HepG2 (cell line): ENCODE results near the gene GFER. TPM values are rescaled to one million over a fixed set of nuclear protein-coding genes. Genes with fewer than 3 reads are reported as not detected.

Experiments used
- CBX5 ChIP-seq: sonication (generic); formaldehyde crosslinking; IDR thresholded peaks from 2 replicates; pipeline ENCODE4 v1.4.0; 2020; ENCODE audit warnings: missing genetic modification reagents, borderline replicate concordance
- GTF2F1 ChIP-seq: fragments of 150-350 bp; IDR thresholded peaks from 2 replicates; pipeline ENCODE4 v1.6.1; 2014; ENCODE audit warnings: low read length
- HOXA5 ChIP-seq: sonication (generic); formaldehyde crosslinking; IDR thresholded peaks from 2 replicates; pipeline ENCODE4 v1.4.0; 2020; ENCODE audit warnings: missing genetic modification reagents
- LCORL ChIP-seq, 2 experiments: fragments of 450-650 bp in 1 of 2; sonication (generic) in 1 of 2; formaldehyde crosslinking in 1 of 2; IDR thresholded peaks; 2 replicates each; pipeline versions ENCODE4 v1.5.0 to v1.6.1; 2017 to 2020; ENCODE audit warnings: antibody characterized with exemption in 1 of 2, missing genetic modification reagents in 1 of 2
- NONO ChIP-seq, 2 experiments: fragments of 450-650 bp in 1 of 2; sonication (generic) in 1 of 2; formaldehyde crosslinking in 1 of 2; IDR thresholded peaks in 1 of 2; conservative IDR thresholded peaks in 1 of 2; 2 replicates each; pipeline versions ENCODE4 v1.6.1 to v1.8.0; 2017 to 2022; ENCODE audit warnings: mild to moderate bottlenecking in 1 of 2, missing genetic modification reagents in 1 of 2, moderate library complexity in 1 of 2
- NR2C2 ChIP-seq: sonication (generic); formaldehyde crosslinking; IDR thresholded peaks from 2 replicates; pipeline ENCODE4 v1.4.0; 2020; ENCODE audit warnings: missing genetic modification reagents, mild to moderate bottlenecking, moderate library complexity, borderline replicate concordance
- RBM22 ChIP-seq: fragments of 200-400 bp; formaldehyde crosslinking; optimal IDR thresholded peaks from 2 replicates; pipeline ENCODE3; 2017; ENCODE audit warnings: mild to moderate bottlenecking, low read length, moderate library complexity
- SSRP1 ChIP-seq: IDR thresholded peaks from 2 replicates; pipeline ENCODE4 v1.6.1; 2016; ENCODE audit warnings: control low read depth
- ZBTB7A ChIP-seq: sonication (generic); formaldehyde crosslinking; IDR thresholded peaks from 2 replicates; pipeline ENCODE4 v1.8.0; 2022; ENCODE audit warnings: mild to moderate bottlenecking, missing genetic modification reagents
- ZBTB7B ChIP-seq: sonication (generic); formaldehyde crosslinking; IDR thresholded peaks from 2 replicates; pipeline ENCODE4 v1.4.0; 2020; ENCODE audit warnings: missing genetic modification reagents
- ZBTB8A ChIP-seq: sonication (generic); formaldehyde crosslinking; IDR thresholded peaks from 2 replicates; pipeline ENCODE4 v1.4.0; 2020; ENCODE audit warnings: mild to moderate bottlenecking, low read depth, missing genetic modification reagents, borderline replicate concordance
- ZC3H13 ChIP-seq: sonication (generic); formaldehyde crosslinking; IDR thresholded peaks from 2 replicates; pipeline ENCODE4 v1.8.1; 2023; ENCODE audit warnings: mild to moderate bottlenecking, missing genetic modification reagents, moderate library complexity
- ZNF101 ChIP-seq: sonication (generic); formaldehyde crosslinking; IDR thresholded peaks from 2 replicates; pipeline ENCODE4 v1.4.0; 2020; ENCODE audit warnings: mild to moderate bottlenecking, low read depth, missing genetic modification reagents, borderline replicate concordance
- ZNF180 ChIP-seq: sonication (generic); formaldehyde crosslinking; IDR thresholded peaks from 2 replicates; pipeline ENCODE4 v1.4.0; 2020; ENCODE audit warnings: low read depth, missing genetic modification reagents, borderline replicate concordance
- ZNF3 ChIP-seq: IDR thresholded peaks from 2 replicates; pipeline ENCODE4 v1.7.0; 2017; ENCODE audit warnings: inconsistent platforms
- ZNF333 ChIP-seq: sonication (generic); formaldehyde crosslinking; IDR thresholded peaks from 2 replicates; pipeline ENCODE4 v1.4.0; 2020; ENCODE audit warnings: mild to moderate bottlenecking, missing genetic modification reagents, borderline replicate concordance
- ZNF577 ChIP-seq: sonication (generic); formaldehyde crosslinking; IDR thresholded peaks from 2 replicates; pipeline ENCODE4 v1.4.0; 2020; ENCODE audit warnings: mild to moderate bottlenecking, low read depth, missing genetic modification reagents, borderline replicate concordance
- ZNF713 ChIP-seq: sonication (generic); formaldehyde crosslinking; IDR thresholded peaks from 2 replicates; pipeline ENCODE4 v1.4.0; 2020; ENCODE audit warnings: mild to moderate bottlenecking, missing genetic modification reagents
- ZNF75D ChIP-seq: sonication (generic); formaldehyde crosslinking; IDR thresholded peaks from 2 replicates; pipeline ENCODE4 v1.8.1; 2023; ENCODE audit warnings: missing genetic modification reagents, mild to moderate bottlenecking, borderline replicate concordance
- ZNF770 ChIP-seq: sonication (generic); formaldehyde crosslinking; IDR thresholded peaks from 2 replicates; pipeline ENCODE4 v1.5.0; 2020; ENCODE audit warnings: mild to moderate bottlenecking, missing genetic modification reagents
- polyA plus RNA-seq, 8 experiments: library from polyadenylated mRNA; depleted of rRNA in 3 of 8; stranded (reverse) in 7 of 8; unstranded in 1 of 8; fragments of >200 nt; fragmentation: Illumina TruSeq in 4 of 8; extraction: Trizol in 4 of 8; gene quantifications; 2 replicates each; pipeline versions ENCODE4 v1.2.1 to v1.2.3, GENCODE V29; 2011 to 2016; ENCODE audit warnings: low read depth in 4 of 8, missing spikeins in 1 of 8, mixed read lengths in 1 of 8; ENCODE audit not compliant: insufficient read depth in 1 of 8
- total RNA-seq, 5 experiments: library from RNA; depleted of rRNA; stranded (reverse); fragments of >200 nt; fragmentation: Illumina TruSeq; extraction: Trizol; gene quantifications; 2 replicates each; pipeline ENCODE4 v1.2.3, GENCODE V29; 2016; ENCODE audit warnings: low read depth in 1 of 5
- TF ChIP-seq, protein P1 (sequence below): sonication (generic); formaldehyde crosslinking; IDR thresholded peaks from 2 replicates; pipeline ENCODE4 v1.4.0; 2020; ENCODE audit warnings: missing genetic modification reagents, borderline replicate concordance
- TF ChIP-seq, protein P2 (sequence below): sonication (generic); formaldehyde crosslinking; IDR thresholded peaks from 2 replicates; pipeline ENCODE4 v1.5.0; 2020; ENCODE audit warnings: missing genetic modification reagents
- TF ChIP-seq, protein P3 (sequence below): IDR thresholded peaks from 2 replicates; pipeline ENCODE4 v1.6.1; 2016; ENCODE audit warnings: missing genetic modification reagents, missing compliant biosample characterization

GFER gene
- total and polyA plus RNA-seq, 2 of the 13 experiments (the other 11 are each of a cell fraction or from before 2014, with no cell fraction given) = 28.6 to 71.7 TPM

- TF ChIP-seq NONO (IDR thresholded peaks at IDR 0.05) = no peak
- TF ChIP-seq NONO (CRISPR knock-in tag; conservative IDR thresholded peaks at IDR 0.05) = no peak
- peak; percentile 98 for TF ChIP-seq ZNF3 (CRISPR knock-in tag)
- no peak for TF ChIP-seq ZC3H13
- TF ChIP-seq, protein P1, sequence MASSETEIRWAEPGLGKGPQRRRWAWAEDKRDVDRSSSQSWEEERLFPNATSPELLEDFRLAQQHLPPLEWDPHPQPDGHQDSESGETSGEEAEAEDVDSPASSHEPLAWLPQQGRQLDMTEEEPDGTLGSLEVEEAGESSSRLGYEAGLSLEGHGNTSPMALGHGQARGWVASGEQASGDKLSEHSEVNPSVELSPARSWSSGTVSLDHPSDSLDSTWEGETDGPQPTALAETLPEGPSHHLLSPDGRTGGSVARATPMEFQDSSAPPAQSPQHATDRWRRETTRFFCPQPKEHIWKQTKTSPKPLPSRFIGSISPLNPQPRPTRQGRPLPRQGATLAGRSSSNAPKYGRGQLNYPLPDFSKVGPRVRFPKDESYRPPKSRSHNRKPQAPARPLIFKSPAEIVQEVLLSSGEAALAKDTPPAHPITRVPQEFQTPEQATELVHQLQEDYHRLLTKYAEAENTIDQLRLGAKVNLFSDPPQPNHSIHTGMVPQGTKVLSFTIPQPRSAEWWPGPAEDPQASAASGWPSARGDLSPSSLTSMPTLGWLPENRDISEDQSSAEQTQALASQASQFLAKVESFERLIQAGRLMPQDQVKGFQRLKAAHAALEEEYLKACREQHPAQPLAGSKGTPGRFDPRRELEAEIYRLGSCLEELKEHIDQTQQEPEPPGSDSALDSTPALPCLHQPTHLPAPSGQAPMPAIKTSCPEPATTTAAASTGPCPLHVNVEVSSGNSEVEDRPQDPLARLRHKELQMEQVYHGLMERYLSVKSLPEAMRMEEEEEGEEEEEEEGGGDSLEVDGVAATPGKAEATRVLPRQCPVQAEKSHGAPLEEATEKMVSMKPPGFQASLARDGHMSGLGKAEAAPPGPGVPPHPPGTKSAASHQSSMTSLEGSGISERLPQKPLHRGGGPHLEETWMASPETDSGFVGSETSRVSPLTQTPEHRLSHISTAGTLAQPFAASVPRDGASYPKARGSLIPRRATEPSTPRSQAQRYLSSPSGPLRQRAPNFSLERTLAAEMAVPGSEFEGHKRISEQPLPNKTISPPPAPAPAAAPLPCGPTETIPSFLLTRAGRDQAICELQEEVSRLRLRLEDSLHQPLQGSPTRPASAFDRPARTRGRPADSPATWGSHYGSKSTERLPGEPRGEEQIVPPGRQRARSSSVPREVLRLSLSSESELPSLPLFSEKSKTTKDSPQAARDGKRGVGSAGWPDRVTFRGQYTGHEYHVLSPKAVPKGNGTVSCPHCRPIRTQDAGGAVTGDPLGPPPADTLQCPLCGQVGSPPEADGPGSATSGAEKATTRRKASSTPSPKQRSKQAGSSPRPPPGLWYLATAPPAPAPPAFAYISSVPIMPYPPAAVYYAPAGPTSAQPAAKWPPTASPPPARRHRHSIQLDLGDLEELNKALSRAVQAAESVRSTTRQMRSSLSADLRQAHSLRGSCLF (CRISPR knock-in tag) = no peak
- no peak for TF ChIP-seq LCORL (IDR thresholded peaks at IDR 0.05)
- TF ChIP-seq LCORL (CRISPR knock-in tag; IDR thresholded peaks at IDR 0.05) = no peak
- TF ChIP-seq ZBTB7B (CRISPR knock-in tag) = no peak
- no peak for TF ChIP-seq NR2C2 (CRISPR knock-in tag)
- no peak for TF ChIP-seq GTF2F1
- no peak for TF ChIP-seq ZBTB8A (CRISPR knock-in tag)
- TF ChIP-seq ZNF333 = no peak
- no peak for TF ChIP-seq ZNF577 (CRISPR knock-in tag)
- TF ChIP-seq RBM22 = no peak
- no peak for TF ChIP-seq ZNF101 (CRISPR knock-in tag)
- no peak for TF ChIP-seq SSRP1 (CRISPR knock-in tag)
- TF ChIP-seq HOXA5 (CRISPR knock-in tag) = no peak
- TF ChIP-seq ZNF75D = no peak
- no peak for TF ChIP-seq CBX5 (CRISPR knock-in tag)
- TF ChIP-seq, protein P2, sequence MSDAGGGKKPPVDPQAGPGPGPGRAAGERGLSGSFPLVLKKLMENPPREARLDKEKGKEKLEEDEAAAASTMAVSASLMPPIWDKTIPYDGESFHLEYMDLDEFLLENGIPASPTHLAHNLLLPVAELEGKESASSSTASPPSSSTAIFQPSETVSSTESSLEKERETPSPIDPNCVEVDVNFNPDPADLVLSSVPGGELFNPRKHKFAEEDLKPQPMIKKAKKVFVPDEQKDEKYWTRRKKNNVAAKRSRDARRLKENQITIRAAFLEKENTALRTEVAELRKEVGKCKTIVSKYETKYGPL (CRISPR knock-in tag) = no peak
- TF ChIP-seq ZBTB7A (CRISPR knock-in tag) = no peak
- TF ChIP-seq ZNF770 (CRISPR knock-in tag) = no peak
- TF ChIP-seq, protein P3, sequence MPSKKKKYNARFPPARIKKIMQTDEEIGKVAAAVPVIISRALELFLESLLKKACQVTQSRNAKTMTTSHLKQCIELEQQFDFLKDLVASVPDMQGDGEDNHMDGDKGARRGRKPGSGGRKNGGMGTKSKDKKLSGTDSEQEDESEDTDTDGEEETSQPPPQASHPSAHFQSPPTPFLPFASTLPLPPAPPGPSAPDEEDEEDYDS (CRISPR knock-in tag) = no peak
- no peak for TF ChIP-seq ZNF180 (CRISPR knock-in tag)
- TF ChIP-seq ZNF713 (CRISPR knock-in tag) = no peak
These were observed 9.7 kb downstream of the GFER start (continued) for GRCh38 chr16:1993731-1994131.
